Measurements from ENCODE around the gene PHLDB2.

Gene PHLDB2

GRCh38 chr3:111813979-111814378 lies 45.1 kb upstream of the PHLDB2 start:
- no peak for TF ChIP-seq POLR2AphosphoS5 (IDR thresholded peaks at IDR 0.05; ENCODE audit: low read depth, low read length)
- TF ChIP-seq REST (IDR thresholded peaks at IDR 0.05; ENCODE audit: insufficient read depth in 1 of 2, low read depth in 2 of 2, low read length in 2 of 2), result no peak
- no peak for TF ChIP-seq SIN3A (IDR thresholded peaks at IDR 0.05; ENCODE audit: borderline replicate concordance, insufficient read depth, low read length)
- TF ChIP-seq FOXP2 (optimal IDR thresholded peaks at IDR 0.05; ENCODE audit: borderline replicate concordance, extremely low read depth, extremely low read length, insufficient read depth), result no peak
- no peak for TF ChIP-seq TAF1 (IDR thresholded peaks at IDR 0.05; ENCODE audit: borderline replicate concordance, insufficient read depth, low read length)

- TF ChIP-seq POLR2AphosphoS5 (IDR thresholded peaks at IDR 0.05; ENCODE audit: low read depth, low read length) (no peak), REST (IDR thresholded peaks at IDR 0.05; ENCODE audit: insufficient read depth in 1 of 2, low read depth in 2 of 2, low read length in 2 of 2) (no peak), SIN3A (IDR thresholded peaks at IDR 0.05; ENCODE audit: borderline replicate concordance, insufficient read depth, low read length) (no peak), TAF1 (IDR thresholded peaks at IDR 0.05; ENCODE audit: borderline replicate concordance, insufficient read depth, low read length) (no peak), FOXP2 (optimal IDR thresholded peaks at IDR 0.05; ENCODE audit: borderline replicate concordance, extremely low read depth, extremely low read length, insufficient read depth) (no peak)
Observed at GRCh38 chr3:111819927-111820326, 39.1 kb upstream of the PHLDB2 start.

- TF ChIP-seq TAF1 (IDR thresholded peaks at IDR 0.05; ENCODE audit: borderline replicate concordance, insufficient read depth, low read length) (no peak), SIN3A (IDR thresholded peaks at IDR 0.05; ENCODE audit: borderline replicate concordance, insufficient read depth, low read length) (no peak), REST (IDR thresholded peaks at IDR 0.05; ENCODE audit: insufficient read depth in 1 of 2, low read depth in 2 of 2, low read length in 2 of 2) (no peak), FOXP2 (optimal IDR thresholded peaks at IDR 0.05; ENCODE audit: borderline replicate concordance, extremely low read depth, extremely low read length, insufficient read depth) (no peak), POLR2AphosphoS5 (IDR thresholded peaks at IDR 0.05; ENCODE audit: low read depth, low read length) (no peak)
Observed at GRCh38 chr3:111820651-111821050, 38.4 kb upstream of the PHLDB2 start.

GRCh38 chr3:111821891-111822290 lies 37.2 kb upstream of the PHLDB2 start:
- TF ChIP-seq SIN3A (IDR thresholded peaks at IDR 0.05; ENCODE audit: borderline replicate concordance, insufficient read depth, low read length), result no peak
- no peak for TF ChIP-seq REST (IDR thresholded peaks at IDR 0.05; ENCODE audit: insufficient read depth in 1 of 2, low read depth in 2 of 2, low read length in 2 of 2)
- TF ChIP-seq FOXP2 (optimal IDR thresholded peaks at IDR 0.05; ENCODE audit: borderline replicate concordance, extremely low read depth, extremely low read length, insufficient read depth), result no peak
- no peak for TF ChIP-seq POLR2AphosphoS5 (IDR thresholded peaks at IDR 0.05; ENCODE audit: low read depth, low read length)

- no peak for TF ChIP-seq SIN3A (IDR thresholded peaks at IDR 0.05; ENCODE audit: borderline replicate concordance, insufficient read depth, low read length)
- no peak for TF ChIP-seq POLR2AphosphoS5 (IDR thresholded peaks at IDR 0.05; ENCODE audit: low read depth, low read length)
- TF ChIP-seq TAF1 (IDR thresholded peaks at IDR 0.05; ENCODE audit: borderline replicate concordance, insufficient read depth, low read length), result no peak
- TF ChIP-seq FOXP2 (optimal IDR thresholded peaks at IDR 0.05; ENCODE audit: borderline replicate concordance, extremely low read depth, extremely low read length, insufficient read depth), result no peak
- TF ChIP-seq REST (IDR thresholded peaks at IDR 0.05; ENCODE audit: insufficient read depth in 1 of 2, low read depth in 2 of 2, low read length in 2 of 2), result no peak
Observed at GRCh38 chr3:111822804-111823203, 36.3 kb upstream of the PHLDB2 start.
